ENCODE data around the gene WARS2.

DNA sequence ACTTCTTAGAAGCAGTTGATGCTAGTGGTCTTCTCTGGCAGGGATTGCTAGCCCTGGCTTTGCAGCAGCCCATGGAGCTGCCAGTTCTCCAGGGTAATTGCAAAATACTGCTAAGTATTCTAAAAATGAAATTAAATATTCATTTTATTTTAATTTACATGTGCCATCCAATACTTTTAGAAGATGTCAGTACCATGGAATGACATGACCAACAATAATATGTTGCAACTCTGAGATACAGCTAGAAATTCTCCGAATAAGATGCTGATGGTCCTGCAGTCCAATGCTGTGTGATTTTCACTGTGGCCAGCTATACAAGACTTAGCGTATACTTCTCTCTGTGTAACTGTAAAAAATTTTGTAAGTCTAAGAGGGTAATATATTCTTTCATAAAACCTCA, 20.0 kb upstream of the WARS2 start:
- TF ChIP-seq, protein P1, sequence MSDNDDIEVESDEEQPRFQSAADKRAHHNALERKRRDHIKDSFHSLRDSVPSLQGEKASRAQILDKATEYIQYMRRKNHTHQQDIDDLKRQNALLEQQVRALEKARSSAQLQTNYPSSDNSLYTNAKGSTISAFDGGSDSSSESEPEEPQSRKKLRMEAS (IDR thresholded peaks at IDR 0.05), result no peak
- TF ChIP-seq, protein P2, sequence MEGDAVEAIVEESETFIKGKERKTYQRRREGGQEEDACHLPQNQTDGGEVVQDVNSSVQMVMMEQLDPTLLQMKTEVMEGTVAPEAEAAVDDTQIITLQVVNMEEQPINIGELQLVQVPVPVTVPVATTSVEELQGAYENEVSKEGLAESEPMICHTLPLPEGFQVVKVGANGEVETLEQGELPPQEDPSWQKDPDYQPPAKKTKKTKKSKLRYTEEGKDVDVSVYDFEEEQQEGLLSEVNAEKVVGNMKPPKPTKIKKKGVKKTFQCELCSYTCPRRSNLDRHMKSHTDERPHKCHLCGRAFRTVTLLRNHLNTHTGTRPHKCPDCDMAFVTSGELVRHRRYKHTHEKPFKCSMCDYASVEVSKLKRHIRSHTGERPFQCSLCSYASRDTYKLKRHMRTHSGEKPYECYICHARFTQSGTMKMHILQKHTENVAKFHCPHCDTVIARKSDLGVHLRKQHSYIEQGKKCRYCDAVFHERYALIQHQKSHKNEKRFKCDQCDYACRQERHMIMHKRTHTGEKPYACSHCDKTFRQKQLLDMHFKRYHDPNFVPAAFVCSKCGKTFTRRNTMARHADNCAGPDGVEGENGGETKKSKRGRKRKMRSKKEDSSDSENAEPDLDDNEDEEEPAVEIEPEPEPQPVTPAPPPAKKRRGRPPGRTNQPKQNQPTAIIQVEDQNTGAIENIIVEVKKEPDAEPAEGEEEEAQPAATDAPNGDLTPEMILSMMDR (IDR thresholded peaks at IDR 0.05; ENCODE audit: control extremely low read depth in 1 of 3, insufficient read depth in 1 of 3, low read depth in 1 of 3, low read length in 3 of 3), result no peak
- TF ChIP-seq BRCA1 (IDR thresholded peaks at IDR 0.05; ENCODE audit: low read depth, low read length) (no peak), TBP (IDR thresholded peaks at IDR 0.05; ENCODE audit: low read depth, low read length) (no peak), CBX8 (IDR thresholded peaks at IDR 0.05; ENCODE audit: borderline replicate concordance, low read depth, low read length) (no peak), RNF2 (IDR thresholded peaks at IDR 0.05; ENCODE audit: borderline replicate concordance, low read depth, low read length, missing control alignments, poor library complexity, severe bottlenecking) (no peak), SP2 (IDR thresholded peaks at IDR 0.05; ENCODE audit: low read length) (no peak), EZH2 (IDR thresholded peaks at IDR 0.05; ENCODE audit: low read depth, low read length, severe bottlenecking) (no peak), TAF1 (IDR thresholded peaks at IDR 0.05; ENCODE audit: low read depth, low read length) (no peak), RAD21 (IDR thresholded peaks at IDR 0.05 in 1 of 2, conservative IDR thresholded peaks at IDR 0.05 in 1 of 2; ENCODE audit: low read depth in 2 of 2, low read length in 2 of 2) (no peak)
- TF ChIP-seq, protein P3, sequence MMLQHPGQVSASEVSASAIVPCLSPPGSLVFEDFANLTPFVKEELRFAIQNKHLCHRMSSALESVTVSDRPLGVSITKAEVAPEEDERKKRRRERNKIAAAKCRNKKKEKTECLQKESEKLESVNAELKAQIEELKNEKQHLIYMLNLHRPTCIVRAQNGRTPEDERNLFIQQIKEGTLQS (IDR thresholded peaks at IDR 0.05; ENCODE audit: insufficient read depth, low read depth, low read length), result no peak

Data from H1 (cell line).